SH-SY5Y (cell line): ENCODE results near the gene WAPL.

Experiments used
- GATA2 ChIP-seq: IDR thresholded peaks from 2 replicates; pipeline ENCODE4 v1.6.1; 2011; ENCODE audit warnings: mild to moderate bottlenecking, low read depth, low read length
- GATA3 ChIP-seq: IDR thresholded peaks from 2 replicates; pipeline ENCODE4 v1.6.1; 2011; ENCODE audit warnings: low read depth, mild to moderate bottlenecking, low read length, moderate library complexity

GRCh38 chr10:86400705-86401587 is 120.6 kb downstream of the WAPL start:
- TF ChIP-seq GATA2 (no peak), GATA3 (no peak)
